ENCODE results near the gene SDK1.

The SDK1 gene

DNA sequence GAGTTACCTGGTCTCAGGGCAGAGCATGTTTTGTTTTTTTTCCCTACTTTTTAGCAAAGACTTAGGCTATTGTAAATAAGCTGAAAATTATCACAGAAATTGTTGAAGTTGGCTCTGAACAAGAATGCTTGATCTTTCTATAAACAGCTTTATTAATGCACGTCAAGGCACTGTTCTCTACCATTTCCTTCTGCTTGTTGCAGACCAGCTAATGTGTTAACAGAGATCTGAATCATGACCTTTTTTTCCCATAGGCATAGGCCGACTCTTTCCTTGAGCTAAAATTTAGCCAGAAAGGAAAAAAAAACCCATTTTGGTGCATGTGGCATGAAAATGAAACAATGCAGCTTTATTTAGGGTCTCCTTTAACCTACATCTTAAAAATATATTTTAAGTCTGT is 248.5 kb downstream of the SDK1 start:
- H3K4me3 ChIP-seq (ENCODE audit: control insufficient read depth, low read depth, low read length) = no peak overlapping the region
- no peak for DNase-seq (ENCODE audit: low read depth)
- TF ChIP-seq, protein P1, sequence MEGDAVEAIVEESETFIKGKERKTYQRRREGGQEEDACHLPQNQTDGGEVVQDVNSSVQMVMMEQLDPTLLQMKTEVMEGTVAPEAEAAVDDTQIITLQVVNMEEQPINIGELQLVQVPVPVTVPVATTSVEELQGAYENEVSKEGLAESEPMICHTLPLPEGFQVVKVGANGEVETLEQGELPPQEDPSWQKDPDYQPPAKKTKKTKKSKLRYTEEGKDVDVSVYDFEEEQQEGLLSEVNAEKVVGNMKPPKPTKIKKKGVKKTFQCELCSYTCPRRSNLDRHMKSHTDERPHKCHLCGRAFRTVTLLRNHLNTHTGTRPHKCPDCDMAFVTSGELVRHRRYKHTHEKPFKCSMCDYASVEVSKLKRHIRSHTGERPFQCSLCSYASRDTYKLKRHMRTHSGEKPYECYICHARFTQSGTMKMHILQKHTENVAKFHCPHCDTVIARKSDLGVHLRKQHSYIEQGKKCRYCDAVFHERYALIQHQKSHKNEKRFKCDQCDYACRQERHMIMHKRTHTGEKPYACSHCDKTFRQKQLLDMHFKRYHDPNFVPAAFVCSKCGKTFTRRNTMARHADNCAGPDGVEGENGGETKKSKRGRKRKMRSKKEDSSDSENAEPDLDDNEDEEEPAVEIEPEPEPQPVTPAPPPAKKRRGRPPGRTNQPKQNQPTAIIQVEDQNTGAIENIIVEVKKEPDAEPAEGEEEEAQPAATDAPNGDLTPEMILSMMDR (conservative IDR thresholded peaks at IDR 0.05; ENCODE audit: control insufficient read depth, insufficient read depth, low read depth, low read length) = no peak

DNA sequence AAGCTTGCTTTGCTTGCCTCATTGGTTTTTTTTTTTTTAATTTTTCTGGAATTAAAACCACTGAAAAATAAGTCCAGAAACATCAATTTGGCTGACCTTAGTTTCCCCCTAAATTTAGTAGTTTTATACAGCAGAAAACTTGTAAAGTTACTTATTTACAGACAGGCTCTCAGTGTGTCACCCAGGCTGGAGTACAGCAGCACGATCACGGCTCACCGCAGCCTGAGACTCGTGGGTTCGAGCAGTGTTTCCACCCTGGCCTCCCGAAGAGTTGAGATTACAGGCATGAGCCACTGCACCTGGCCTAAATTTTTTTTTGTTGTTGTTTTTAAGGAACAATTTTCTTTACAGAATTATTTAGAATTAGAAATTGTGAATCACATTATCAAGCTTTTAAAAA is 250.5 kb downstream of the SDK1 start:
- H3K4me3 ChIP-seq (ENCODE audit: control insufficient read depth, low read depth, low read length) = no peak overlapping the region
- no peak for DNase-seq (ENCODE audit: low read depth)
- TF ChIP-seq, protein P1 (conservative IDR thresholded peaks at IDR 0.05; ENCODE audit: control insufficient read depth, insufficient read depth, low read depth, low read length) = no peak

DNA sequence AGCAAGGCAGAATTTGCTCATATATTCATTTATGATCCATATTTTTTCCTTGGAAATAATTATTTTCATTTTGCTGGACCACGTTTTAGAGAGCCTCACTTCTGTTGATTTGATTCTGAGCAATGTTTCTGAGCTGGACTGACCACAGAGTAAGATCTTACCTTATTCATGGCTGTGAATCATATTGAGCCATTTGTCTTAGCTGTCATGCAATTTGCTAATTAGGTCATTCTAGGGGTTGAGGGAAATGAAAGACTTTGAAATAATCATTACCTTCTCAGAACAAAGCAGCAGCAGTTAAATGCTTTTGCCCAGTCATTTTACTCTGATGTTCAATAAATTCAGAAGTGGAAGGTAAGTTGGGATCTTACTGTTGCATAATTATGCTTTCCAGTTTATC is 251.4 kb downstream of the SDK1 start:
- DNase-seq (ENCODE audit: low read depth) = peak; percentile 3
- TF ChIP-seq, protein P1 (conservative IDR thresholded peaks at IDR 0.05; ENCODE audit: control insufficient read depth, insufficient read depth, low read depth, low read length) = no peak
- no peak overlapping the region for H3K4me3 ChIP-seq (ENCODE audit: control insufficient read depth, low read depth, low read length)

DNA sequence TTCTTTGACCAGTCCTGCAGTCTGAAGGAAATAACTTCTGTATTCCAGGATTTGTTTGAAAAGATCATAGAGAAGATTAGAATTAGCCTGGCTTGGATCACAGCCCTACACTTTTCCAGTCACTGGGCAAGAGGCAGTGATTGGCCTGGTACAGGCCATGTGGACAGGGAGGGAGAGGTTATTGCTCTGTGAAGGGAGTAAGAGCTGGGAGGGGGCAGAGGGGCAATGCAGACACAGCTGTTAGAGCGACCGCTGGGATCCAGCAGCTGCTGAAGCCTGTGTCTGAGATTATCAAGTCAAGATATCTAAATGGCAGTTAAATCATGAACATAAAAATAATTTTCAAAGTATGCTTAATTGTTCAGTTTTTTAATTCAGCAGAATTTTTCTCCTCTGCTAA is 257.3 kb downstream of the SDK1 start:
- no peak overlapping the region for H3K4me3 ChIP-seq (ENCODE audit: control insufficient read depth, low read depth, low read length)
- TF ChIP-seq, protein P1 (conservative IDR thresholded peaks at IDR 0.05; ENCODE audit: control insufficient read depth, insufficient read depth, low read depth, low read length) = no peak
- DNase-seq (ENCODE audit: low read depth) = no peak

DNA sequence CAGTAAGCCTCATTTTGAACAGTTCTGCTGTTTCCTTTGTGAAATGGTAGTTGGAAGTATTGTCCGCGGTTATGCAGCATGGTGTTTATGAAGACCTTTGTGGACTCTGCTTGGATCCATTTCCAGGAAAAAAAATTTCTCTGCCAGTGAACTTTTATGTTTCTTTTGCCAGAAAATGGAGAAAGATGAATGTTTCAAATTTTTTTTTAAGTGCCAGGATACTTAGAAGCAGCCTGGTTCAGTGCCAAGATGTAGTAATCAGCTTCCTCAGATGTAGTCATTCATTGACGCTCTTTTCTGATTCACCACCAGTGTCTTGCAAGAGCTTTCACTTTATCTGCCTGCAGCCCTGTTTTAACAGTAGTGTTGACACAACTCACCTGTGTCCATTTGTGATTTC is 258.2 kb downstream of the SDK1 start:
- no peak overlapping the region for H3K4me3 ChIP-seq (ENCODE audit: control insufficient read depth, low read depth, low read length)

DNA sequence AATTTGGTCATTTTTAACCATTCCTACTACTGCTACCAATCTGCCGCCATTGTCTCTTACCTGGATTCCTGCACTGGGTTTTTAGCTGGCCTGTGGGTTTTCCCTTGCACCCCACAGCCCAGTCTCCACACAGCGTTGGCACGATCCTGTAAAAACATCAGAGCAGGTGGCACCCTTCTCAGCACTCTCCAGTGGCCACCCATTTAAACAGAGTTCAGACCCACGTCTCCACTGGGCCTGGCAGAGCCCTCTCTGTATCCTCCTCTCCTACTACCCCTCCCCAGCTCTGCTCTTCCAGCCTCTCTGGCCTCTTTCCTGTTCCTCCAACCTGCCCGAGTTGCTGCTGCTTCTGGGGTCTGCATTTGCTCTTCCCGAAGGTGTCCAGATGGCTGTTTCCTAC is 259.4 kb downstream of the SDK1 start:
- DNase-seq (ENCODE audit: low read depth) = no peak
- H3K4me3 ChIP-seq (ENCODE audit: control insufficient read depth, low read depth, low read length) = no peak overlapping the region
- TF ChIP-seq, protein P1 (conservative IDR thresholded peaks at IDR 0.05; ENCODE audit: control insufficient read depth, insufficient read depth, low read depth, low read length) = no peak

More for the DNA sequence above, 258.2 kb downstream of the SDK1 start:
- DNase-seq (ENCODE audit: low read depth) = peak; percentile 94
- TF ChIP-seq, protein P1 (conservative IDR thresholded peaks at IDR 0.05; ENCODE audit: control insufficient read depth, insufficient read depth, low read depth, low read length) = no peak

DNA sequence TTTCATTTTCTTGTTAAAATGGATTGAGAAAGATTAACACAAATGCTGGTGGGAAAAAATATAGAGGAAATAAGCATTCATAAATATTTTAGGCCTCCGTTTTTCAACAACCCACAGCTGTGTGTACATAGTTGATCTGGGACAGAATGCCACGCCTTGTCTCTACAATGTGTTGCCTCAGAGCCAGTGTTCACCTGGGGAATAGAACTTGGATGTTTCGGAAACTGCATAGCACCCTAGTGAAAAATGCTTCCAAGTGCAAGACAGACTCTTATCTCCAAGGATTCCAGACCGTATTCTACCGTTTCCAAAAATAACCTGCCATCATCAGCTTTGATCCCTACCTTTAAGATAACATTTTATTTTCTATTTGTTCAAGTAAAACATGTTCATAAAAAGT is 260.9 kb downstream of the SDK1 start:
- TF ChIP-seq, protein P1 (conservative IDR thresholded peaks at IDR 0.05; ENCODE audit: control insufficient read depth, insufficient read depth, low read depth, low read length) = no peak
- no peak for DNase-seq (ENCODE audit: low read depth)
- no peak overlapping the region for H3K4me3 ChIP-seq (ENCODE audit: control insufficient read depth, low read depth, low read length)

Measured in fibroblast of mammary gland (primary cell).